DMS153 (cell line): ENCODE measurements around the gene CDV3.
"Not testable (repeated sequence)": the region's sequence is repeated elsewhere in the genome, so short reads cannot be mapped to it uniquely, and the experiment has no call there.

Experiments
- DNase-seq: peaks from one replicate; lab custom pipeline; 2025; lab: John Stamatoyannopoulos, UW

The CDV3 gene, protein sequence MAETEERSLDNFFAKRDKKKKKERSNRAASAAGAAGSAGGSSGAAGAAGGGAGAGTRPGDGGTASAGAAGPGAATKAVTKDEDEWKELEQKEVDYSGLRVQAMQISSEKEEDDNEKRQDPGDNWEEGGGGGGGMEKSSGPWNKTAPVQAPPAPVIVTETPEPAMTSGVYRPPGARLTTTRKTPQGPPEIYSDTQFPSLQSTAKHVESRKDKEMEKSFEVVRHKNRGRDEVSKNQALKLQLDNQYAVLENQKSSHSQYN

DNA sequence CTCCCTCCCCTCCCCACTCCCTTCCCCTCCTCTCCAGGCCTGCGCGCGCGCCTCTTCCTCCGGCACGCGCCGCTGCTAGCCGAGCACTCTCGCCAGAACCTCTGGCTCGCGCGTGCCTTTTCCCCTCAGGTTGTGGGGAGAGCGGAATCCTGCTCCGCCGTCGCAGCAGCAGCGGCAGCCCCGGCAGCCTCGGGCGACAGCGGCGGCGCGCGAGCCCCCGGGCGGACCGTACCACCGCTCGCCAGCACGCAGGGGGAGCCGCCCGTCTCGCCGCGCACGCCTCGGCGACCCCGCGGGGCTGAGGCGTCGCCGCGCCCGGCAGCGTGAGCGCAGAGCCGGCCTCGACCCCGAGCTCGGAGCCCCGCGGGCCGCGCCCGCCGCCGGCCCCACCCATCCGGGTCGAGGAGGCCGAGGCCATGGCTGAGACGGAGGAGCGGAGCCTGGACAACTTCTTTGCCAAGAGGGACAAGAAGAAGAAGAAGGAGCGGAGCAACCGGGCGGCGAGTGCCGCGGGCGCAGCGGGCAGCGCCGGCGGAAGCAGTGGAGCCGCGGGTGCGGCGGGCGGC, at the start of gene CDV3:
CDV3 (plus strand) TSS at position 58 of the 566 bp plus-strand sequence; CDS start at position 417, 359 bp downstream.
- DNase-seq: no peak

GRCh38 chr3:133523758-133524157, 49.7 kb upstream of the CDV3 start:
- peak; percentile 19 for DNase-seq

DNA sequence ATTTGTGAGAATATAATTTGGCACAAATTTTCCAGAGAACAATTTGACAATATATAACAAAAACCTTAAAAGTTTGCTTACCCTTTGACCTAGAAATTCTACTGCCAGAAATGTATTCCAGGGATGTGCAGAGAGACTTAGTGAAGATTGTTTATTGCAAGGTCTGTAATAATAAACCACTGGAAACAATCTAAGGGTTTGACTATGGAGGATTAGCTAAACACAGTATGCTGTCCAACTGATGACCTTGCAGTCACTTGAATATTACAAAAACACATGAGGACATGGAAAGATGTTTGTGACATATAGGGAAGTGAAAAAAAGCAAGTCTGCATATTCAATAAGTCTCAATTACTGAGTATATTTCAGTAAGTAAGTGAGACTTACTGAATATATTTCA, 48.1 kb upstream of the CDV3 start:
- no peak for DNase-seq

GRCh38 chr3:133527081-133527715, 46.3 kb upstream of the CDV3 start:
- peak; percentile 26 for DNase-seq

GRCh38 chr3:133529809-133530208, 43.7 kb upstream of the CDV3 start:
- DNase-seq: no peak

DNA sequence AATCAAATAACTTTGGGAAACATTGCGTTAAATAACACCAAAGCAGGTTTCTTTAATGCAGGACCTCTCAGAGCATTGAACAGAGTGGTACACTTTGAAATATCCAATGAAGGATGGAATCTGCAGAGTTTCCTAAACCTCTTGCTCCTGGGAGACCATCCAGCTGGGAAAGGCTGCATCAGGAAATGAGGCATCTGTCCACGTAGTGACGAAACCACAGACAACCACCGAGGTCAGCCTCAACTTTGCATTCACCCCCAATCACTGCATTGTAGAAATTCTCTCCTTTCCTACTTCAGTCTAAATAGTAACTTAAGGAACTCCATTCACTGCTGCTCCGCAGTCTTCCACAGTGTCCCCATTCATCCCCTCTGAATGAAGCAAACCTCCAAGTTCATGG, 41.5 kb upstream of the CDV3 start:
- DNase-seq: no peak

GRCh38 chr3:133532951-133533350, 40.5 kb upstream of the CDV3 start:
- no peak for DNase-seq

- no peak for DNase-seq
Observed at GRCh38 chr3:133535971-133536881, 37.3 kb upstream of the CDV3 start.

GRCh38 chr3:133537131-133537530, 36.4 kb upstream of the CDV3 start:
- DNase-seq: not testable (repeated sequence)

GRCh38 chr3:133538154-133538553, 35.3 kb upstream of the CDV3 start:
- DNase-seq: no peak

- DNase-seq: no peak
Observed at GRCh38 chr3:133540896-133541674, 32.4 kb upstream of the CDV3 start.

DNA sequence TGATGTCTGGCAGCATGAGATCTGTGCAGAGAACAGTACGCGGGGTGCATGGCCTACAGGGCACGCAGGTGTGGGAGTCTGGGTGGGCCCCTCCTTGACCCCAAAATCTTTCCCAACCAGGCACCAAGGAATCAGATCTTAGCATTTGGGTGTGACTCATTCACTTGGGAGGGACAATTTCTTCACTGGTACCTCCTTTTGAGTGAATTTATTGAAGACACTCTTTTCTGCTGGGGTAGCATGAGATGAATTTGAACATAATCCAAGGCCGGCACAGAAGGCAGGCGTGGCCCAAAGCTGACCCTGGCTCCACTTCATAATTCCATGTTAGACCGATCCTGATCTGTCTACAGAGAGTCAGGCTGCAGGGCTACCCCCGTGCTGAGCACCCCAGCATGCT, 30.6 kb upstream of the CDV3 start:
- no peak for DNase-seq

GRCh38 chr3:133544983-133545382, 28.5 kb upstream of the CDV3 start:
- not testable (repeated sequence) for DNase-seq

DNA sequence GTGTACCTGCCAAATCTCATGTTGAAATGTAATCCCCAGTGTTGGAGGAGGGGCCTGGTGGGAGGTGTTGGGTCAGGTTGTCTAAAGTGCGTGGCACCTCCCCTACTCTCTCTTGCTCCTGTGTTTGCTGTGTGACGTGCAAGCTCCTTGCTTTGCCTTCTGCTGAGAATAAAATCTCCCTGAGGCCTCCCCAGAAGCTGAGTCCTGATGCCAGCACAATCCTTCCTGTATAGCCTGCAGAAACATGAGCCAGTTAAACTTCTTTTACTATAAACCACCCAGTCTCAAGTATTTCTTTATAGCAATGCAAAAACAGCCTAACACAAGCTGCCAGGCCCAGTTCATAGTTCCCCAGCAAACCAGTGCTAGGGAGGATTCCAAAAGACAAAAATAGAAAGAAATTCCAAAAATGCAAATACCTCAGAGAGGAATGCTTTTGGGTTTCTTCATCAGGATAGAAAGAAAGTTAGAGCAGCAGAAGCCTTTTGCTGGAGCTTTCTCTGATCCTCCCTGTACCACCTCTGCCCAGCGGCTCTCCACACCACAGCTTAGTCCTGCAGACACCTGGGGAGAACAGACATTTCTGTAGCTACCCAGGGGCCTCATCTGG, 25.9 kb upstream of the CDV3 start:
- DNase-seq: no peak

- no peak for DNase-seq
Observed at GRCh38 chr3:133548090-133548489, 25.4 kb upstream of the CDV3 start.

- DNase-seq: no peak
Observed at GRCh38 chr3:133549565-133549964, 23.9 kb upstream of the CDV3 start.

DNA sequence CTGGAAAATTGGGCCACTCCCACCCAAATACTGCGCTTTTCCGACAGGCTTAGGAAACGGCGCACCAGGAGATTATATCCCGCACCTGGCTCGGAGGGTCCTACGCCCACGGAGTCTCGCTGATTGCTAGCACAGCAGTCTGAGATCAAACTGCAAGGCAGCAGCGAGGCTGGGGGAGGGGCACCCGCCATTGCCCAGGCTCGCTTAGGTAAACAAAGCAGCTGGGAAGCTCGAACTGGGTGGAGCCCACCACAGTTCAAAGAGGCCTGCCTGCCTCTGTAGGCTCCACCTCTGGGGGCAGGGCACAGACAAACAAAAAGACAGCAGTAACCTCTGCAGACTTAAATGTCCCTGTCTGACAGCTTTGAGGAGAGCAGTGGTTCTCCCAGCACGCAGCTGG, 21.9 kb upstream of the CDV3 start:
- DNase-seq: not testable (repeated sequence)

- no peak for DNase-seq
Observed at GRCh38 chr3:133561679-133562078, 11.8 kb upstream of the CDV3 start.

DNA sequence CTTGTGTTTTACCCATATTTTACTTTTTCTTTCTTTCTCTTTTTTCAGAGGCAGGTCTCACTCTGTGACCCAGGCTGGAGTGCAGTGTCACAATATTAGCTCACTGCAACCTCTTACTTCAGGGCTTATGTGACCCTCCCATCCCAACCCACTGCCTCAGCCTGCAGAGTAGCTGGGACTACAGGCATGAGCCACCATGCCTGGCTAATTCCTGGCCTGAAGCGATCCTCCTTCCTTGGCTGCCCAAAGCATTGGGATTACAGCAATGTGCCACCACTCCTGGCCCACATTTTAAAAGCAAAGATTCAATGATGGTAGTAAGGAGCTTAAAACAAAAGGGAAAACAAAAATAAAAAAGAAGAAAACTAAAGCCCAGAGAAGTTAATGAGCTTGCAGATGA, 11.1 kb upstream of the CDV3 start:
- DNase-seq: no peak

- no peak for DNase-seq
Observed at GRCh38 chr3:133563186-133563591, 10.3 kb upstream of the CDV3 start.

GRCh38 chr3:133563816-133564215, 9.7 kb upstream of the CDV3 start:
- DNase-seq: no peak
